ENCODE measurements around the gene IL2RA. TPM values are rescaled to one million over a fixed set of nuclear protein-coding genes. Genes with fewer than 3 reads are reported as not detected.

IL2RA gene
- total and polyA plus RNA-seq, 9 of the 15 experiments (the other 6 are each of a cell fraction or from before 2014, with no cell fraction given), result 0.95 TPM; not detected in 8

GRCh38 chr10:5975641-5976473 is 86.3 kb downstream of the IL2RA start (continued):
- TF ChIP-seq GTF2B (IDR thresholded peaks at IDR 0.05; ENCODE audit: extremely low read depth, insufficient read length) (no peak), SMARCB1 (IDR thresholded peaks at IDR 0.05; ENCODE audit: insufficient read length, low read depth) (no peak), FOXO4 (CRISPR knock-in tag; IDR thresholded peaks at IDR 0.05) (no peak), ATF7 (IDR thresholded peaks at IDR 0.05) (no peak), E4F1 (CRISPR knock-in tag; IDR thresholded peaks at IDR 0.05; ENCODE audit: borderline replicate concordance) (no peak), EP400 (IDR thresholded peaks at IDR 0.05) (no peak), ZNF324 (CRISPR knock-in tag; IDR thresholded peaks at IDR 0.05) (no peak), PHF20 (IDR thresholded peaks at IDR 0.05; ENCODE audit: partially characterized antibody) (no peak), XRCC3 (IDR thresholded peaks at IDR 0.05) (no peak), MLLT1 (IDR thresholded peaks at IDR 0.05) (peak in 1 of 2 experiments; percentile 69; a peak in 1 of 4 replicates), HNRNPL (IDR thresholded peaks at IDR 0.05; ENCODE audit: low read depth, low read length) (no peak), NR2C2 (CRISPR knock-in tag; IDR thresholded peaks at IDR 0.05) (peak; percentile 79), NR2C2 (tag; IDR thresholded peaks at IDR 0.05) (peak; percentile 90), HES1 (IDR thresholded peaks at IDR 0.05; ENCODE audit: low read depth) (no peak), CHAMP1 (IDR thresholded peaks at IDR 0.05) (no peak), BCL6 (CRISPR knock-in tag; IDR thresholded peaks at IDR 0.05) (no peak), ARID1B (IDR thresholded peaks at IDR 0.05) (no peak)
